Bronchial epithelial cell (primary cell): ENCODE measurements around the gene CUTC. TPM values are rescaled to one million over a fixed set of nuclear protein-coding genes. Genes with fewer than 3 reads are reported as not detected.
A peak's percentile ranks its signal among the peaks of the same experiment; 100 is the strongest.

Source experiments
- DNase-seq: peaks from one replicate; pipeline ENCODE4 v3.0.0-alpha.2; 2010; ENCODE audit warnings: low read depth
- FAIRE-seq: peaks from 2 replicates; lab custom pipeline; 2011; peaks lifted over from hg19 to GRCh38; lab: Jason Lieb, UNC
- H3K27me3 ChIP-seq: 2 replicates; pipeline ENCODE4 v1.5.1; 2011; ENCODE audit warnings: low read length; ENCODE audit not compliant: control insufficient read depth, insufficient read depth
- H3K36me3 ChIP-seq: 2 replicates; pipeline ENCODE4 v1.5.1; 2011; ENCODE audit warnings: low read length; ENCODE audit not compliant: control insufficient read depth, insufficient read depth
- H3K4me3 ChIP-seq: 2 replicates; pipeline ENCODE4 v1.5.1; 2011; ENCODE audit warnings: mild to moderate bottlenecking, low read depth, low read length, control low read depth
- total RNA-seq: library from RNA; depleted of rRNA; stranded (reverse); fragments of >200 nt; gene quantifications from 2 replicates; pipeline ENCODE4 v1.2.1, GENCODE V29; 2014
- TF ChIP-seq, protein P1 (sequence below): IDR thresholded peaks from 2 replicates; pipeline ENCODE4 v1.5.1; 2011; ENCODE audit warnings: mild to moderate bottlenecking, moderate library complexity, low read length, control low read depth, inconsistent platforms; ENCODE audit not compliant: insufficient read depth, severe bottlenecking

Gene CUTC
- total RNA-seq, 1 donor from 2014 or later, result 25.0 TPM

- FAIRE-seq (no peak), DNase-seq (no peak)
- no peaks in the 10 kb centered on the region for H3K27me3 ChIP-seq
- peaks cover 30% of the 10 kb centered on the region for H3K36me3 ChIP-seq
- TF ChIP-seq, protein P1, sequence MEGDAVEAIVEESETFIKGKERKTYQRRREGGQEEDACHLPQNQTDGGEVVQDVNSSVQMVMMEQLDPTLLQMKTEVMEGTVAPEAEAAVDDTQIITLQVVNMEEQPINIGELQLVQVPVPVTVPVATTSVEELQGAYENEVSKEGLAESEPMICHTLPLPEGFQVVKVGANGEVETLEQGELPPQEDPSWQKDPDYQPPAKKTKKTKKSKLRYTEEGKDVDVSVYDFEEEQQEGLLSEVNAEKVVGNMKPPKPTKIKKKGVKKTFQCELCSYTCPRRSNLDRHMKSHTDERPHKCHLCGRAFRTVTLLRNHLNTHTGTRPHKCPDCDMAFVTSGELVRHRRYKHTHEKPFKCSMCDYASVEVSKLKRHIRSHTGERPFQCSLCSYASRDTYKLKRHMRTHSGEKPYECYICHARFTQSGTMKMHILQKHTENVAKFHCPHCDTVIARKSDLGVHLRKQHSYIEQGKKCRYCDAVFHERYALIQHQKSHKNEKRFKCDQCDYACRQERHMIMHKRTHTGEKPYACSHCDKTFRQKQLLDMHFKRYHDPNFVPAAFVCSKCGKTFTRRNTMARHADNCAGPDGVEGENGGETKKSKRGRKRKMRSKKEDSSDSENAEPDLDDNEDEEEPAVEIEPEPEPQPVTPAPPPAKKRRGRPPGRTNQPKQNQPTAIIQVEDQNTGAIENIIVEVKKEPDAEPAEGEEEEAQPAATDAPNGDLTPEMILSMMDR, result no peak
- H3K4me3 ChIP-seq, result no peak overlapping the region
Measured at GRCh38 chr10:99695761-99696160, 36.3 kb upstream of the CUTC start.

DNA sequence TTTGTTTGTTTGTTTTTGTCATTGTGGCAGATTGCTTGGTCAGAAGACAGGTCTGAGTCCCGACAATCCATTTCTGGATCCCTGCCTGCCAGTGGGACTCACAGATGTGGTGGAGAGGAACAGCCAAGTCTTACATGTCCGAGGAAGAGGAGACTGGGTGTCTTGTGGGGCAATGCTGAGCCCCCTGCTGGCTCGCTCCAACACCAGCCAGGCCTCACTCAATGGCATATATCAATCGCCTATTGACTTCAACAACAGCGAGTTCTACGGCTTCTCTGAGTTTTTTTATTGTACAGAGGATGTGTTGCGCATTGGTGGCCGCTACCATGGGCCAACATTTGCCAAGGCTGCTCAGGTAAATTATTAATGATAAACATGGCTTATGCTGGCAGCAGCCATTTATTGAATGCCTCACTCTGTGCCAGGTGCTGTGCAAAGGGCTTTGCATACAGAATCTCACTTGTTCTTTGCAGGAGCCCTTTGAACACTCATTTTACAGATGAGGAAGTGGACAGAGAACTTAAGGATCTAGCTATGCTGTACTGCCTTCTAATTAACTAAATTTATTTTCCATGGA is 33.4 kb upstream of the CUTC start:
- H3K27me3 ChIP-seq, result no peaks in the 10 kb centered on the region
- no peak for FAIRE-seq
- DNase-seq, result no peak
- H3K36me3 ChIP-seq, result peaks cover 24% of the 10 kb centered on the region
- H3K4me3 ChIP-seq, result no peak overlapping the region
- TF ChIP-seq, protein P1, result peak; percentile 13

GRCh38 chr10:99700649-99701048 is 31.4 kb upstream of the CUTC start:
- peaks cover 27% of the 10 kb centered on the region for H3K36me3 ChIP-seq

DNA sequence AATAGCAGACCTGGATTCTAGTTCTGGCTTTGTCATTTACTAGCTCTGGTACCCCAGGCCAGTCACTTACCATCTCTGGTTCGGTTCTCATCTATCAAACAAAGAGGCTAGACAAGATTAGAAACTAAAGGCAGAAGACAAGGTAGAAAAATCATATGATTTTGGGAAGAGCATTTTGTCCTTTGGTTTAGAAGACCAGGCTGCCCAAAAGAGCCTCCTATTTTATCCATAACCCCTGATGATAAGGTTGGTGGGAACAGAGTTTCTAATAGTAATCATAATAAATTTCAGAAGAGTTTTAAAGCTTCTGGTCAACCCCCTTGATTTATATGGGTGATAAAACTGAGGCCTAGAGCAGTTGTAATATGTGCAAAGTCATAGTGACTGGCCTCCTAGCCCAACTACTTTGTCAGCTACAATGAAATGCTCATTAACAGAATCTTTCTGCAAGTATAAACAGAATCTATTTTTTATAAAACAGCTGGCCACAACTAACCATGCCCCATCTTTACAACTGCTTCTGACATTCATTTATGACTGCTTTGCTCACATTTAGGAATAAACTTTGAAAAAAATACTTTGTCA is 23.5 kb upstream of the CUTC start:
- H3K36me3 ChIP-seq, result peaks cover 13% of the 10 kb centered on the region
- H3K27me3 ChIP-seq, result no peaks in the 10 kb centered on the region
- H3K4me3 ChIP-seq, result no peak overlapping the region
- no peak for FAIRE-seq
- TF ChIP-seq, protein P1, result no peak
- DNase-seq, result no peak

More at GRCh38 chr10:99700649-99701048, 31.4 kb upstream of the CUTC start:
- H3K27me3 ChIP-seq, result no peaks in the 10 kb centered on the region
- FAIRE-seq (no peak), DNase-seq (no peak)
- TF ChIP-seq, protein P1, result no peak
- H3K4me3 ChIP-seq, result no peak overlapping the region

- DNase-seq (peak; percentile 47), FAIRE-seq (no peak)
- H3K27me3 ChIP-seq, result no peaks in the 10 kb centered on the region
- H3K36me3 ChIP-seq, result peaks cover 12% of the 10 kb centered on the region
- TF ChIP-seq, protein P1, result no peak
- H3K4me3 ChIP-seq, result no peak overlapping the region
Measured at GRCh38 chr10:99709480-99710229, 22.4 kb upstream of the CUTC start.
